Uterus (tissue), 4 donors: Measurements from ENCODE around the gene SYNE1. TPM values are rescaled to one million over a fixed set of nuclear protein-coding genes. Genes with fewer than 3 reads are reported as not detected.

Source experiments
- DNase-seq, 2 donors: peaks; one replicate each; pipeline ENCODE4 v3.0.0-alpha.2; 2019 to 2020
- H3K27ac ChIP-seq, 2 donors: fragments of 200-600 bp; sonication (generic); 1 replicate in 1 of 2; 2 replicates in 1 of 2; pipeline ENCODE4 v1.5.1; 2016 to 2018
- H3K27me3 ChIP-seq, 2 donors: fragments of 200-600 bp; sonication (generic); one replicate each; pipeline ENCODE4 v1.5.1; 2018 to 2019; ENCODE audit warnings: control low read depth in 1 of 2
- H3K36me3 ChIP-seq, 2 donors: fragments of 200-600 bp; sonication (generic); one replicate each; pipeline ENCODE4 v1.5.1; 2019; ENCODE audit warnings: control low read depth in 1 of 2
- H3K4me1 ChIP-seq, 2 donors: fragments of 200-600 bp; sonication (generic); one replicate each; pipeline ENCODE4 v1.5.1; 2018 to 2019; ENCODE audit warnings: control low read depth in 1 of 2
- H3K4me3 ChIP-seq, 2 donors: fragments of 200-600 bp; sonication (generic); 1 replicate in 1 of 2; 2 replicates in 1 of 2; pipeline ENCODE4 v1.5.1; 2018 to 2019; ENCODE audit warnings: mild to moderate bottlenecking in 1 of 2
- H3K9me3 ChIP-seq, 2 donors: fragments of 200-600 bp; sonication (generic); one replicate each; pipeline ENCODE4 v1.5.1; 2019; ENCODE audit warnings: control low read depth in 1 of 2
- POLR2A ChIP-seq, 2 donors: fragments of 450-650 bp; IDR thresholded peaks; one replicate each; pipeline ENCODE4 v1.6.1; 2016; ENCODE audit warnings: antibody characterized with exemption in 2 of 2, mild to moderate bottlenecking in 1 of 2, moderate library complexity in 1 of 2
- intact Hi-C: fragments of 100-400 bp; cut with DNase I; formaldehyde crosslinking; loops from one replicate; pipeline ENCODE4 v1.15.1; 2023; ENCODE audit warnings: low total_unique reads
- total RNA-seq, 4 donors: library from RNA; depleted of rRNA in 3 of 4; stranded (reverse); fragments of >200 nt in 3 of 4; gene quantifications; one replicate each; pipeline versions ENCODE4 v1.1.0 to v1.2.4, GENCODE V29; 2014 to 2023
- TF ChIP-seq, protein P1 (sequence below), 4 experiments: fragments of 200-600 bp in 2 of 4; fragments of 450-650 bp in 2 of 4; sonication (generic) in 2 of 4; IDR thresholded peaks; one replicate each; pipeline ENCODE4 v1.5.1; 2016 to 2019; ENCODE audit warnings: antibody characterized with exemption in 4 of 4, mild to moderate bottlenecking in 2 of 4, moderate library complexity in 1 of 4
- donor health status: DM: yes; HTN: yes; CAD: no.

Gene SYNE1
- total RNA-seq, 4 donors from 2014 or later = 134 to 339 (median 181) TPM

DNA sequence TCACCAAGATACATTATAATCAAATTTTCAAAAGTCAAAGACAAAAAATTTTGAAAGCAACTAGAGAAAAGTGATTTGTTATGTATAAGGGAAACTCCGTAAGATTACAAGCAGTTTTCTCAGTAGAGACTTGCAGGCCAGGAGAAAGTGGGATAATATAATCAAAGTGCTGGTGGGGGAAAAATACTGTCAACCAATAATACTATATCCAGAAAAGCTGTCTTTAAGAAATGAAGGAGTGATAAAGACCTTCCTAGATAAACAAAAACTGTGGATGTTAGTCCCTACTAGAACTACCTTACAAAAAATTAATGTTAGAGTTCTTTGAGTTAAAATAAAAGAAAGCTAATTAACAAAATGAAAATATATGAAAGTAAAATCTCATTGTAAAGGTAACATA is 79.7 kb downstream of the SYNE1 start:
- no peak for DNase-seq
- intact Hi-C loops = loop anchor here (10.0 kb wide), 1 partner anchor 77 kb away; the partner anchor contains the start of gene SYNE1
- Histone ChIP-seq H3K27me3 (no peaks in the 10 kb centered on the region), H3K9me3 (no peaks in the 10 kb centered on the region), H3K36me3 (no peaks in the 10 kb centered on the region), H3K4me3 (no peak overlapping the region), H3K4me1 (no peaks in the 10 kb centered on the region), H3K27ac (no peak overlapping the region)
- TF ChIP-seq, protein P1, sequence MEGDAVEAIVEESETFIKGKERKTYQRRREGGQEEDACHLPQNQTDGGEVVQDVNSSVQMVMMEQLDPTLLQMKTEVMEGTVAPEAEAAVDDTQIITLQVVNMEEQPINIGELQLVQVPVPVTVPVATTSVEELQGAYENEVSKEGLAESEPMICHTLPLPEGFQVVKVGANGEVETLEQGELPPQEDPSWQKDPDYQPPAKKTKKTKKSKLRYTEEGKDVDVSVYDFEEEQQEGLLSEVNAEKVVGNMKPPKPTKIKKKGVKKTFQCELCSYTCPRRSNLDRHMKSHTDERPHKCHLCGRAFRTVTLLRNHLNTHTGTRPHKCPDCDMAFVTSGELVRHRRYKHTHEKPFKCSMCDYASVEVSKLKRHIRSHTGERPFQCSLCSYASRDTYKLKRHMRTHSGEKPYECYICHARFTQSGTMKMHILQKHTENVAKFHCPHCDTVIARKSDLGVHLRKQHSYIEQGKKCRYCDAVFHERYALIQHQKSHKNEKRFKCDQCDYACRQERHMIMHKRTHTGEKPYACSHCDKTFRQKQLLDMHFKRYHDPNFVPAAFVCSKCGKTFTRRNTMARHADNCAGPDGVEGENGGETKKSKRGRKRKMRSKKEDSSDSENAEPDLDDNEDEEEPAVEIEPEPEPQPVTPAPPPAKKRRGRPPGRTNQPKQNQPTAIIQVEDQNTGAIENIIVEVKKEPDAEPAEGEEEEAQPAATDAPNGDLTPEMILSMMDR (IDR thresholded peaks at IDR 0.05) = no peak
- TF ChIP-seq POLR2A (IDR thresholded peaks at IDR 0.05) = no peak

DNA sequence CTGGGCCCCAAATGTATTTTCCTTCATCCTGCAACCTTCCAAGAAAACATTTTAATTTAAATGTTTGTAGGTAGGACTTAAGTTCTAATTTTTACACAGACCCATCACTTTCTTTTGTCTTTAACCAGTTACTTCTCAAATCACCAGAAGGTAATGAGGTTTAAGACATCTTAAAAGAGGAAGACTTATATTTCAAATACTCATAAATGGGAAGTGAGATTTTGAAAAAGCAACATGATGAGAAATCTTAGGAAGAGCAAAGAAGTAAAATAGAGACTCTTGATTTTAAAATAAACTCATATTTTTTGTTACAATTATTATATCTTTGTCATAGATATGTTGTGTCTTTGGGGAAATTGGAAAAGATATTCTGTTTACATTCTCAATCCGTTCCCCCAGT is 82.3 kb downstream of the SYNE1 start:
- intact Hi-C loops = loop anchor here (10.0 kb wide), 1 partner anchor 80 kb away; the partner anchor contains the start of gene SYNE1
- no peaks in the 10 kb centered on the region for H3K27me3 ChIP-seq
- no peak for TF ChIP-seq POLR2A (IDR thresholded peaks at IDR 0.05)
- TF ChIP-seq, protein P1 (IDR thresholded peaks at IDR 0.05) = no peak
- no peaks in the 10 kb centered on the region for H3K4me1 ChIP-seq
- DNase-seq = no peak
- H3K9me3 ChIP-seq = no peaks in the 10 kb centered on the region
- H3K36me3 ChIP-seq = no peaks in the 10 kb centered on the region
- no peak overlapping the region for H3K27ac ChIP-seq
- no peak overlapping the region for H3K4me3 ChIP-seq

DNA sequence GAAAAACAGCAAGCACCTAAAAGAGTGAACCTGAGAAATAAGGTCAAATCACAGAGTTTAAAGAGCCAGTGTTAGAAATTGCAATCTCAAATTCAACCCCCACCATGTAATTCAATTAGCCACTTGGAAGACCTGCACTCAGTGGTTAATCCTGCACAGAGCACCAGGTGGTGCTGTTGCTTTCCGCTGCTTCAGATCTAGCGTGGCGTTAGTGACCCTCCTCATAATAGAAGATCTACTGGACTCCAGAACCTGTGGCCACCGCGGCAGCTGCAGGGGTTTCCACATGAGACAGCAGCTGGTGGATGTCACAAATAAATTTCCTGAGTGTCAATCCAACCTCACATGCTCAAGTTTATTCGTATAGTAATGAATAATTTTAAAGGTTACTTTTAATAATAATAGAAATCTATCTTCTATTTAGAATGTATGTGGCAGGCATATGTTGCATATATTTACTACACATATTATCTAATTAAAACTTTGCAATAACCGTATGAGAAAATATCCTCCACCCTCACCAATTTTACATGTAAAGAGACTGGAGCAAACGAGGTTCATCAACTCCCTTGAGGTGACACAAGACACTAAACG is 84.4 kb downstream of the SYNE1 start:
- no peaks in the 10 kb centered on the region for H3K36me3 ChIP-seq
- H3K4me1 ChIP-seq = no peaks in the 10 kb centered on the region
- no peak overlapping the region for H3K27ac ChIP-seq
- H3K9me3 ChIP-seq = no peaks in the 10 kb centered on the region
- intact Hi-C loops = loop anchor here (10.0 kb wide), 1 partner anchor 82 kb away; the partner anchor contains the start of gene SYNE1
- no peak overlapping the region for H3K4me3 ChIP-seq
- H3K27me3 ChIP-seq = no peaks in the 10 kb centered on the region
- TF ChIP-seq, protein P1 (IDR thresholded peaks at IDR 0.05) = peak; percentile 86 to 91 (median 90)
- TF ChIP-seq POLR2A (IDR thresholded peaks at IDR 0.05) = no peak
- DNase-seq = peak; percentile 71 to 80

DNA sequence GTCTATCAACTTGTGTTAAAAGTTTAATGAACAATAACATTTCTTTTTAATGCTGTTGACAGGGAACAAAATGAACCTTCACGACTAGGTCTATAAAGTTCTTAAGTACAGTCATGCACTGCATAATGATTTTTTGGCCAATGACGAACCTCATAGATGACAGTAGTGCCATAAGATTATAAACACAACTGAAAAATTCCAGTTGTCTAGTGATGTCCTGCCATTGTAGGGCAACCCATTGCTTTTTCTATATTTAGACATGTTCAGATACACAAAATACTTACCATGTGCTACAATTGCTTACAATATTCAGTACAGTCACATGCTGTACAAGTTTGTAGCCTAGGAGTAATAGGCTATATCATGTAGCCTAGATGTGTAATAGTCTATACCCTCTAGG is 93.6 kb downstream of the SYNE1 start:
- Histone ChIP-seq H3K9me3 (no peaks in the 10 kb centered on the region), H3K27ac (no peak overlapping the region), H3K4me1 (no peaks in the 10 kb centered on the region), H3K27me3 (no peaks in the 10 kb centered on the region), H3K4me3 (no peak overlapping the region), H3K36me3 (no peaks in the 10 kb centered on the region)
- TF ChIP-seq, protein P1 (IDR thresholded peaks at IDR 0.05) = no peak
- no peak for TF ChIP-seq POLR2A (IDR thresholded peaks at IDR 0.05)
- intact Hi-C loops = loop anchor here (10.0 kb wide), 1 partner anchor 131 kb away; no protein-coding TSS in a partner anchor
- DNase-seq = no peak

DNA sequence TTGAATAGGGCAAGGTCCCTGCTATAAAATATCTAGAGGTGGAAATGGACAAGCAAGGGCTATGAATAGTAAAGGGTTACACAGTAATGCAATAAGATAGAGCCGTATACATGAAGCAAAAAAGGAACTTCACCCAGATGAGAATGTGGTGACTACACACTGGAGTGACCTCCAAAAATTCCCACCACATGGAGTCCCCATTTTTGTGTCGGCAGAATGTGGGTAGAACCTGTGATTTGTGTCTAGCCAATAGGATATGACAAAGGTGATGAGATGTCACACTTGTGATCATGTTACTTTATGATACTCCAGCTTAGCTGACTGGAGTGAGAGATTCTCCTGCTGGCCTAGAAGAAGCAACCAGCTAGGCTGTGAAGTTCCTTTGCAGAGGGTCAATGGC is 96.8 kb downstream of the SYNE1 start:
- no peak for TF ChIP-seq POLR2A (IDR thresholded peaks at IDR 0.05)
- TF ChIP-seq, protein P1 (IDR thresholded peaks at IDR 0.05) = no peak
- Histone ChIP-seq H3K36me3 (no peaks in the 10 kb centered on the region), H3K4me3 (no peak overlapping the region), H3K27me3 (no peaks in the 10 kb centered on the region), H3K9me3 (no peaks in the 10 kb centered on the region), H3K27ac (no peak overlapping the region), H3K4me1 (no peaks in the 10 kb centered on the region)
- intact Hi-C loops = loop anchor here (10.0 kb wide), 1 partner anchor 134 kb away; no protein-coding TSS in a partner anchor
- DNase-seq = no peak
